Ovary (tissue), 3 donors: ENCODE results near the gene CCDC185.

Experiments
- EP300 ChIP-seq: sonication (generic); formaldehyde crosslinking; IDR thresholded peaks from one replicate; pipeline ENCODE4 v1.6.1; 2017; ENCODE audit warnings: antibody characterized with exemption
- POLR2A ChIP-seq: fragments of 450-650 bp; IDR thresholded peaks from one replicate; pipeline ENCODE4 v1.6.1; 2017; ENCODE audit warnings: antibody characterized with exemption, mild to moderate bottlenecking, moderate library complexity
- TF ChIP-seq, protein P1 (sequence below), 3 donors: fragments of 450-650 bp in 2 of 3; fragments of 200-600 bp in 1 of 3; IDR thresholded peaks; one replicate each; pipeline versions ENCODE4 v1.5.1 to v1.8.0; 2016 to 2022; ENCODE audit warnings: antibody characterized with exemption in 3 of 3, mild to moderate bottlenecking in 1 of 3
- donor health status: DM: no; HTN: no; CAD: no.

DNA sequence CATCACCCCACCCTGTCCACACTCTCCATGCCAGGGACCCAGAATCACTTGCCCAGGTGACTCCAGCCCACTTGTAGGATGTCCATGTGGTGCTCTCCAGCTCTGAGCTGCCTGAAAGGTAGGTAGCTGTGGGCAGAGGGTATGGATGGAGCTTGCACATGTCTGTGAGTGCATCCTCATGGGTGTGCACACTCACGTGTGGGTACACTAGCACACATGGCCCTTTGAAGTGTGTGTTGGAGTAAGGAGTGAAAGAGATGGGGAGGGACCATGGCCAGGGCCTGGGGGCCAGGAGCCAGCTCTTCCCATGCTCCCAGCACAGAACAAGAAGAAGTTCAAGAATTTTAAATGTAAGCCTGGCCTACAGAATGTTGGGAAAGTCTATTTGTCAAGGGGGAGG, 50.2 kb downstream of the CCDC185 start:
- TF ChIP-seq, protein P1, sequence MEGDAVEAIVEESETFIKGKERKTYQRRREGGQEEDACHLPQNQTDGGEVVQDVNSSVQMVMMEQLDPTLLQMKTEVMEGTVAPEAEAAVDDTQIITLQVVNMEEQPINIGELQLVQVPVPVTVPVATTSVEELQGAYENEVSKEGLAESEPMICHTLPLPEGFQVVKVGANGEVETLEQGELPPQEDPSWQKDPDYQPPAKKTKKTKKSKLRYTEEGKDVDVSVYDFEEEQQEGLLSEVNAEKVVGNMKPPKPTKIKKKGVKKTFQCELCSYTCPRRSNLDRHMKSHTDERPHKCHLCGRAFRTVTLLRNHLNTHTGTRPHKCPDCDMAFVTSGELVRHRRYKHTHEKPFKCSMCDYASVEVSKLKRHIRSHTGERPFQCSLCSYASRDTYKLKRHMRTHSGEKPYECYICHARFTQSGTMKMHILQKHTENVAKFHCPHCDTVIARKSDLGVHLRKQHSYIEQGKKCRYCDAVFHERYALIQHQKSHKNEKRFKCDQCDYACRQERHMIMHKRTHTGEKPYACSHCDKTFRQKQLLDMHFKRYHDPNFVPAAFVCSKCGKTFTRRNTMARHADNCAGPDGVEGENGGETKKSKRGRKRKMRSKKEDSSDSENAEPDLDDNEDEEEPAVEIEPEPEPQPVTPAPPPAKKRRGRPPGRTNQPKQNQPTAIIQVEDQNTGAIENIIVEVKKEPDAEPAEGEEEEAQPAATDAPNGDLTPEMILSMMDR (IDR thresholded peaks at IDR 0.05) = no peak
- no peak for TF ChIP-seq POLR2A
- TF ChIP-seq EP300 = no peak
